ENCODE results near the gene CCDC90B. TPM values are rescaled to one million over a fixed set of nuclear protein-coding genes. Genes with fewer than 3 reads are reported as not detected.

Gene CCDC90B
- total and polyA plus RNA-seq, 2 of the 13 experiments (the other 11 are each of a cell fraction or from before 2014, with no cell fraction given): 17.1 to 46.1 TPM

GRCh38 chr11:83285771-83286528 is at the start of gene CCDC90B (continued):
- TF ChIP-seq ZZZ3 (CRISPR knock-in tag; IDR thresholded peaks at IDR 0.05; ENCODE audit: borderline replicate concordance) (peak; percentile 71; the same call in 1 of the 2 replicates), ZBTB38 (CRISPR knock-in tag; IDR thresholded peaks at IDR 0.05) (peak; percentile 54; the same call in 1 of the 2 replicates), ZBTB43 (CRISPR knock-in tag; conservative IDR thresholded peaks at IDR 0.05) (no peak), THRA (CRISPR knock-in tag; IDR thresholded peaks at IDR 0.05; ENCODE audit: borderline replicate concordance) (peak; percentile 13; the same call in 1 of the 2 replicates), SPEN (CRISPR knock-in tag; IDR thresholded peaks at IDR 0.05; ENCODE audit: low read depth) (peak; percentile 76), IRF9 (CRISPR knock-in tag; IDR thresholded peaks at IDR 0.05; ENCODE audit: borderline replicate concordance) (peak; percentile 83; the same call in 1 of the 2 replicates), ZNF704 (CRISPR knock-in tag; IDR thresholded peaks at IDR 0.05; ENCODE audit: borderline replicate concordance) (peak; percentile 59; the same call in 1 of the 2 replicates), GMEB2 (CRISPR knock-in tag; IDR thresholded peaks at IDR 0.05; ENCODE audit: low read depth) (peak; percentile 89), ZNF784 (CRISPR knock-in tag; IDR thresholded peaks at IDR 0.05; ENCODE audit: borderline replicate concordance) (0 out of 2 replicates have a peak, but pooled peaks have one; percentile 44), ZFP36L1 (CRISPR knock-in tag; IDR thresholded peaks at IDR 0.05) (no peak), ZNF24 (IDR thresholded peaks at IDR 0.05) (no peak), ZNF232 (CRISPR knock-in tag; IDR thresholded peaks at IDR 0.05; ENCODE audit: borderline replicate concordance) (peak; percentile 20; the same call in 1 of the 2 replicates), MIER3 (CRISPR knock-in tag; IDR thresholded peaks at IDR 0.05; ENCODE audit: borderline replicate concordance) (no peak), GTF3A (CRISPR knock-in tag; conservative IDR thresholded peaks at IDR 0.05) (0 out of 2 replicates have a peak, but pooled peaks have one; percentile 23), ZSCAN31 (CRISPR knock-in tag; IDR thresholded peaks at IDR 0.05; ENCODE audit: low read depth) (peak; percentile 55; the same call in 1 of the 2 replicates), SMARCC2 (IDR thresholded peaks at IDR 0.05) (no peak), EP300 (IDR thresholded peaks at IDR 0.05; ENCODE audit: low read depth in 2 of 2, low read length in 2 of 2) (peak in 1 of 2 experiments; percentile 15; a peak in 1 of 4 replicates), EP300 (CRISPR knock-in tag; IDR thresholded peaks at IDR 0.05; ENCODE audit: borderline replicate concordance) (no peak), AHR (CRISPR knock-in tag; IDR thresholded peaks at IDR 0.05) (peak; percentile 32; the same call in 1 of the 2 replicates)

Measured in HepG2 (cell line).